Activated T-cell treated with anti-CD3 and anti-CD28 coated beads for 4 hours (primary cell): ENCODE measurements around the gene STX12.
"Not testable (repeated sequence)": the region's sequence is repeated elsewhere in the genome, so short reads cannot be mapped to it uniquely, and the experiment has no call there.

Source experiments
- DNase-seq: peaks from one replicate; pipeline ENCODE4 v3.0.0-alpha.2; 2020

The STX12 gene

DNA sequence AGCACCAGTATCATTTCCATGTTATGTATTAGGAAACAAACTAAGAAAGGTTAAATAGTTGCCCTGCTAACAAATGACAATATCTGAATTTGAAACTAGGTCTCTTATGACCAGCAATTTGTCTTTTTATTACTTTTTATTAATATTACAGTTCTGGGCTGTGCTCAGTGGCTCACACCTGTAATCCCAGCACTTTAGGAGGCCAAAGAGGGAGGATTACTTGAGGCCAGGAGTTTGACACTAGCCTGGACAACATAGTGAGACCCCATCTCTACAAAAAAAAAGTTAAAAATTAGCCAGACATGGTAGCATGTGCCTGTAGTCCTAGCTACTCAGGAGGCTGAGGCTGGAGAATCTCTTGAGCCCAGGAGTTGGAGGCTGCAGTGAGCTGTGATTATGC, 3.3 kb downstream of the STX12 start:
- DNase-seq: not testable (repeated sequence)

DNA sequence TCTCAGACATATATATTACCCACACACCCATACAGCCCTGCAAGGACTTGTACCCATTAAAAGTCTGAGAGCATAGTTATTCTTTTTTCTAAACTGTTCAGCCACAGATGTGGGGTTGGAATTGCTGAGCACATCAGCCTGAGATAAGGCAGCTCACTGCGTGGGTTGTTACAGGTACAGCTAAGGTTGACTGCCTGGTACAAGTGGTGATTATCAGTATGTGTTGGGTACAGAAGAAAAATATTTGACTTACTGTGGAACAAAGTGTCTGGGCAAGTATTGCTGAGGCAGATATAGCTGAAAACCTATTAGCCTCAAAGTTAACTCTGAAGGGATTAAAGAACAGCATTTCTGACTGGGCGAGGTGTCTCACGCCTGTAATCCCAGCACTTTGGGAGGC, 5.0 kb downstream of the STX12 start:
- no peak for DNase-seq

DNA sequence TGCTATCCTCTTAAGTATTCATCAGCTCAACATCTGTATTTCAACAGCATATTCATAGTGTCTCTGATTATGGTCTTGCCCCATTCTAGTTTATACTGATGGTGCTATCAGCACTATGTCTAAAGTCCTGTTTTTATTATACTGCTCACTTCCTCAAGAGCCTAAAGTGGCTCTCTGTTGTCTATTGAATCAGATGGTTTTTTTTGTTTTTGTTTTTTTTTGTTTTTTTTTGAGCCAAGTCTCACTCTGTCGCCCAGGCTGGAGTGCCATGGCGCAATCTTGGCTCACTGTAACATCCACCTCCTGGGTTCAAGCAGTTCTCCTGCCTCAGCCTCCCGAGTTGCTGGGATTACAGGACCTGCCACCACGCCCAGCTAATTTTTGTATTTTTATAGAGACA, 6.1 kb downstream of the STX12 start:
- DNase-seq: no peak

DNA sequence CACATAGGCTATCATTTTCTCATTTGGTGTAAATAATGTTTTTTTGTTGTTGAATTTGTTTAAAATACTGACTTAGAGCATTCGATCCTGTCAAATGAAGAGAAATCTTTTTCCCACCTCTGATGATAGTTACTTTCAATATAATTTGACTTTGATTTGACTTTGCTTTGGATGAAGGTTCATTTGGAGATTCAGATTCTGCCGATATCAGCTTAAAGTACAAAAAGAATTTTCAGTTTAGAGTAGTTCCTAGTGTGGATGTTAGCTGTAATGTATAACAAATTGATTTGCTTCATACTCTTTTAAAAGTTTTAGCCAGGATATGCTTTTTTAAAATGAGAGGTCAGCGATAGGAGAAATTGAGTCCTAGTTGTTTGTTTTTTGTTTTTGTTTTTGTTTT, 9.9 kb downstream of the STX12 start:
- DNase-seq: no peak

DNA sequence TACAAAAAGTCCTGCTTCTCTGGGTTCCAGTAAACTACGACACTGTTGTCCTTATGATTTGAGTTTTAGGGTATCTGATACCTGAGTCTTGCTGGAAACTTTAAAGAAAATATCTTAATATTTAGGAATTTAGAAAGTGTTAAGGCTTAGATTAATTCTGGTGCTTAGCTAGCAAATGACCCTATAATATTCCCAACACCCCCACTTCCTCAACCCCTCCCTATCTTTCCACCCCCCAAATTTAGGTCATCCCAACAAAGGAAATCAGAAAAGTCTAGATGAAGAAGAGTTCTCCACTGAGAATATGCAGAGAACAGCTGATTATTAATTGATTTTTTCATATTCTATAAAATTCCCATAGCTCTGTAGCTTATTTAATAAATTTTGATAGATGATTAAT, 11.7 kb downstream of the STX12 start:
- DNase-seq: no peak

DNA sequence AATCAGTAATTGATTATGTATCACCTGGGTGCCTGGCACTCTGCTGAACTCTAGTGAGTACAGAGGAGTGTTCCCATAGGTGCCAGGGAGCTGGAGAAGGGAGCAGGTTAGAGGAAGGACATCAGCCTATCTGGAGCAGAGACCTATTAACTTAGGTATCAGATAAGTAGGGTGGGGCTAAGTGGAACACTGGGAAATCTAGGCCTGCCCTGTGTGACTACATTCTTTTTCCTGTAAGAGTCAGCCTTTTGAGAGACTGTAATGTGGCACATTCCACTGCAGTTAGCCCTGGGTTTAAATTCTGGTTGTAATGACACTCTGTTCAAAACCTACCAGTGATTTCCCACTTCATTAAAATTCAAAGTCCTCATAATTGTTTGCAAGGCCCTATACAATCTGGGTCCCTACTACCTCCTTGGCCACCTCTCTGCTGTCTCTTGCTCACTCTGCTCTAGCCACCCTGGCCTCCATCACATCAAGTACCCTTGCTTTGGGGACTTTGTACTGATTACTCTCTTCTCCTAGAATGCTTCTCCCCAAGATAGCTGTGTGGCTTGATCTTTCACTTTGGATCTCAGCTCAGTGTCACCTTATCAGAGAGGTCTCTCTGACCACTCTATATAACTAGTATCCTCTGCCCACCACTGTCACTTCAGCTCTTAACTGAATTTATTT, 12.9 kb downstream of the STX12 start:
- DNase-seq: no peak

DNA sequence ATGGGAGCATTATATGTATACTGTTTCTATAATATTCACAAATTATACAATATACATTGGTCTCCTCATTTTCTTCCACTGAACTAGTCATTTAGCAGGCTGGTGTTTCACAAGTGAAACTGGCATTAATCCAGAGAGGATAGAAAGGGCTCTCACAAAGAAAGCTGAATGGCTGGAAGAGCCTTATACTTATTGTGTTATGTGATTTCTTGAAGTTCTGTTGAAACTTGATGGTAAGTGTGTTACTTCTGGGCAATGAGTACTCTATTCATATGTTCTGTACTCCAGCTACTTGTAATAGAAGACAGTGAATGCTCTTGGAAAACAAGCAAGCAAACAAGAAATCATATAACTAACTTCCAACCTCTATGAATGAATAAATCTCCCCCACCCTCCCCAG, 14.9 kb downstream of the STX12 start:
- DNase-seq: no peak

DNA sequence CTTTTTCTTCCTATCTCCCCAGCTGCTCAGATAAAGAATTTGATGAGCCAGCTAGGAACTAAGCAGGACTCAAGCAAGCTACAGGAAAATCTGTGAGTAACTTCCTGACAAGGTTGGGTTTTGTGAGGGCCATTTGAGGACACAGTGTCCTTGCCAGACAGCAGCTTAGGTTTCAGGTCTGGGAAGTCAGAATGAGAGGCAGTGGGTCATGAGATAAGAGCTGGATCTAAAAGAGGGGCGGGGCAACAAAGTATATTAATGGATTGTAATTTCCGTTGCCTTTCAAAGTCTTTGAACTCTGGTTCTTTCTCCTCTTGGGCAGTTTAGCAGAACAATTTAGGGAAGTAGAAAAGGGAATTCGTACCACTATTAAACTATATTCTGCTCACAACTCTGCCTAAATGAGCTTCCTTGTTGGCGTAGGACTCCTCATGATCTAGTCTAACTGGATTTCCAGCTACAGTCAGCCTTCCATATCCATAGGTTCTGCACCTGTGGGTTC, 16.6 kb downstream of the STX12 start:
- no peak for DNase-seq

DNA sequence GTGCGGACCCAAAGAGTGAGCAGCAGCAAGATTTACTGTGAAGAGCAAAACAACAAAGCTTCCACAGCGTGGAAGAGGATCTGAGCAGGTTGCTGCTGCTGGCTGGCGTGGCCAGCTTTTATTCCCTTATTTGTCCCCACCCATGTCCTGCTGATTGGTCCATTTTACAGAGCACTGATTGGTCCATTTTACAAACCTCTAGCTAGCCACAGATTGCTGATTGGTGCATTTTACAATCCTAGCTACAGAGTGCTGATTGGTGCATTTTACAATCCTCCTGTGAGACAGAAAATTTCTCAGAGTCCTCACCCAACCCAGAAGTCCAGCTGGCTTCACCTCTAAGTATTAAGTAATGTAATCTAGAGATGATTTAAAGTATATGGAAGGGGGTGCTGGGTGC, 17.3 kb downstream of the STX12 start:
- not testable (repeated sequence) for DNase-seq

DNA sequence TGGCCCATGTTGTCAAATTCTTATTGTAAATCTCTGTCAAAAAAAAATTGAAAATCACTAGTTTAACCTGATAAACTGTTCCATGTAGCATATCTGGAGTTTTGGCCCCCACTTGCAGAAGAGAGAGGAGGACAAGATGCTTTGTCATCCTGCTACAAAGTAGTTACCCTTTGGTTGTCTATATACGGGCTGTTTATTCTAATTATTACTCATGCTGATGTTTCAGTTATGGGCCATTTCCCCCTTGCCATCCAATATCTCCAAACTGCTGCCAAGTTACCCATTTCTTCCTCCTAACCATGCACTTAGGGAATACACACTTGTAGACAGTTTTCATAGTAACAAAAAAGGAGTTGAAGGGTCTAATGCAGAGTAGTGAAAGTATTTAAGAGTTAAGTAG, 22.6 kb downstream of the STX12 start:
- no peak for DNase-seq

DNA sequence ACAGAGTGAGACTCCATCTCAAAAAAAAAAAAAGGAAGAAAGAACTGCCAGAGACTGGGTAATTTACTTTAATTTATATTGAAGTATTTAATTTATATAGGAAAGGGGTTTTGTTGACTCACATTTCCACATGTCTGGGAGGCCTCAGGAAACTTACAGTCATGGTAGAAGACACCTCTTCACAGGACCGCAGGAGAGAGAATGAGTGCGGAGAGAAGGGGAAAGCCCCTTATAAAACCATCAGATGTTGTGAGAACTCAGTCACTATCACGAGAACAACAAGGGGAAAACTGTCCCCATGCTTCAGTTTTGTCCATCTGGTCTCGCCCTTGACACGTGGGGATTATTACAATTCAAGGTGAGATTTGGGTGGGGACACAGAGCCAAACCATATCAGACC, 31.8 kb downstream of the STX12 start:
- no peak for DNase-seq

DNA sequence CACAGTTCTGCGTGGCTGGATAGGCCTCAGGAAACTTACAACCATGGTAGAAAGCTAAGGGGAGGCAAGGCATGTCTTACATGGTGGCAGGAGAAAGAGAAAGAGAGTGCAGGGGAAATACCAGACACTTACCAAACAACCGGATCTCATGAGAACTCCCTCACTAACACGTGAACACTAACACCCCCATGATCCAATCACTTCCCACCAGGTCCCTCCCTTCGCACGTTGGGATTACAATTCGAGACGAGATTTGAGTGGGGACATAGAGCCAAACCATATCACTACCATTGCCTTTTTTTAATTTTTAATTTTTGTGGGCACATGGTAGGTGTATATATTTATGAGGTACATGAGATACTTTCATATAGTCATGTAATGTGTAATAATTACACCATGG, 33.7 kb downstream of the STX12 start:
- DNase-seq: no peak

DNA sequence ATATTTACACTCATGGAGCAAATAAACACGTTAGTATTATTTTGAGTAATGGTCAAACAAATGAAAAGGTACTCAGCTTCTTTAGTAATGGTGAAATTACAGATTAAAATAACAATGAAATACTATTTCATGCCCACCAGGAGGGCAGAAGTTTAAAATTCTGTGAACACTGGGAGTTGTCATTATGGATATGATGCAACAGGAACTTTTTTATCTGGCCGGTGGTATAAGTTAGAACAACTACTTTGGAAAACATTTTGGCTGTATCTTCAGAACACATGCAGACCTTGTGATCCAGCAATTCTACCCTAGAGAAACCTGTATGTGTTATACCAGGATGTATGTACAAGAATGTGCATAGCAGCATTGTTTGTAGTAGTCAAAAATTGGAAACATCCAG, 34.4 kb downstream of the STX12 start:
- DNase-seq: no peak

DNA sequence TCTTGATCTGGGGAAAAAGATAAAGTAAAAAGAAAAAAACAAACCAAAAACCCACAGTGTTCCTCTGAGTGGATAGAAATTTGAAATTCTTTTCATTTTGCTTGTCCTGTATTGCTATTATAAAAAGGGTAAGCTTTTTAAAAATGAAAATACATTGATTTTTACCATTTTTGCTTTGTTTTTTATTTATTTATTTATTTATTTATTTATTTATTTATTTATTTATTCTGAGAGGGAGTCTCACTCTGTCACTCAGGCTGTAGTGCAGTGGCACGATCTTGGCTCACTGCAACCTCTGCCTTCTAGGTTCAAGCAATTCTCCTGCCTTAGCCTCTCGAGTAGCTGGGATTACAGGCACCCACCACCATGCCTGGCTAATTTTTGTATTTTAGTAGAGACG, 35.1 kb downstream of the STX12 start:
- not testable (repeated sequence) for DNase-seq

DNA sequence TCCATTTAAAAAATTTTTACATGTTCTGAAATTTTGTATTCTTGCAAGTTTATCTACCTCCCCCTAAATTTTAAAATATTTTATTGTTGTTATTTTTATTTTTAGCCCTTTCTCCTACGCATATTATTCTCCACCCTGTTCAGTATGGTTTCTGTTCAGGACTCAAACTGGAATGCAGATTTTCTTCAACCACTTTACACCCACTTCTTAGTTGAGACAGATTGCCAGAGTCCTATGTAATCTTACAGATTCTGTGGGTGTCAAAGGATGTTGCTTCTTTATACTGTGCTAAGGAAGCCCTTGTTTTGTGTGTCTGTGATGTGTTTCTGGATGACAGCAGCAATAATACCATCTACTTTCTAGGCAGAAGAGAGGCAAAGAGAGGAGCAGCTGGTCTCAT, 36.9 kb downstream of the STX12 start:
- DNase-seq: no peak

DNA sequence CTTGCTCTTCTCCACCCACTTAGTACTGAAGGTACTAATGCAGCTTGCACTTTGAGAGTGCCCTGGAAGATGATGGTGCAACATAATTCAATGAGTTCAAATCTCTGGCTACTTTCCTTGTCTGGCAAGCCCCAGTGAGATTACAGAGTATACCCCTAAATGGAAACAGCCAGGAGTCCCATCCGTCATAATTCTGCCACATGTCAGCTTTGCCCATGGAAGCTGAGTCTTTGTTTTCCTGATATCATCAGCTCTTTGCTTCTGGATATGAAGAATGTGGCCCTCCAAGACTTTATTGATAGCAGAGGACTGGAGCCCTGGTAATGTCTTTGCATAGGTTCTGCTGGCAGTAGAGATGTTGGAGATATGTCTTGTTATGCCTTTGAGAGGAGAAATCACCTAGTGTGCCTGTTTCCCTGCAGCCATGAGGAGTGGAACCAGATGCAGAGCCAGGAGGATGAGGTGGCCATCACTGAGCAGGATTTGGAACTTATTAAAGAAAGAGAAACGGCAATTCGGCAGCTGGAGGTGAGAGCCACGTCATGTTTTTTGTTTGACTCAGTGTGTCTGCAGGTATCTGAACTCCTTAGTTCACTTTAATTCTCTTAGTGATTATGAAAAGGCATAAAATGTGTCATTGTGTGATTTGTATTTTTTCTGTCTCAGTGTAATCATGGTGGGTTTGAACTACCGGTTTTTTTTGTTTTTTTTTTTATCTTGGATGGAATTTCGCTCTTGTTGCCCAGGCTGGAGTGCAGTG, 38.9 kb downstream of the STX12 start:
- DNase-seq: no peak

DNA sequence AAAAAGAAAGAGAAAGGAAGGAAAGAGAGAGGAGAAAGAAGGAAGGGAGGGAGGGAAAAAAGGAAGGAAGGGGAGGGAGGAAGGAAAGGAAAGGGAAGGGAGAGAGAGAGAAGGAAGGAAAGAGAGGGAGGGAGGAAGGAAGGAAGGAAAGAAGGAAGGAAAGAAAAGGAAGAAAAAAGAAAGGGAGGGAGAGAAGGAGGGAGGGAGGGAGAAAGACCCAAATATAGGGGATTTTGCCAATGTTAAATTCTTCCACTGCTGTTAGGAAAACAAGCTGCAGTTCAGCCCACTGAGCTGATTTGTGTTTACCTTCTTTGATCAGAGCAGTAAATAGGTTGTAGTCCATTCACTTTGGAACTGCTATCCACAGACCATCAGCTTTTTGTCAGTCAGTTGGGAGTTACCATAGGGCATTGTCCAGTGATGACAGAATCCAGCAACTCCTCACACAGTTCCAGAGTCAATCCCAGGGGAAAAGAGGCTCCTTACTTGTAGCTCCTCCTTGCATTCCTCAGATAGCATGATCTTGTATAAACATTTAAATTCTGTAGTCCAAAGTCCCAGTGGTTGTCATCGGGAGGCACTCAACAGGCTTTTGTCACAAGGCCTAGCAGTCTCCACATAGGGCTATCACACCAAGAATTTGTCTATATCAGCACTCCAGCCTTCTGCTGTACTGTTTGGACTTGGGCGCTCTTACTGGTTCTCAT, 44.1 kb downstream of the STX12 start:
- no peak for DNase-seq

DNA sequence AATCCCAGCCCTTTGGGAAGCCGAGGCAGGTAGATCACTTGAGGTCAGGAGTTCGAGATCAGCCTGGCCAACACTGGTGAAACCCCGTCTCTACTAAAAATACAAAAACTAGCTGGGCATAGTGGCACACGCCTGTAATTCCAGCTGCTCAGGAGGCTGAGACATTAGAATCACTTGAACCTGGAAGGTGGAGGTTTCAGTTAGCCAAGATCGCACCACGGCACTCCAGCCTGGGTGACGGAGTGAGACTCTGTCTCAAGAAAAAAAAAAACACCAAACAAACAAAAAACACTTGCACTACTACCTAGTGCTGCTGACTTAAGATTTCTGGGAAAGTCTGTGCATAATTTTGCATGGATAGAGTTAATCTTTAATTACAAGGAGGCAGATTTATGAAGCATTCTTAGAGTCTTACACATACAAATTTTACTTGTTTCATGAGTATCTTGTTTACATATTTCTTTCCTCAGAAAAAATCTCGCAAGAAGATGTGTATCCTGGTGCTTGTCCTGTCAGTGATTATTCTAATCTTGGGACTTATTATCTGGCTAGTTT, 48.8 kb downstream of the STX12 start:
- no peak for DNase-seq

DNA sequence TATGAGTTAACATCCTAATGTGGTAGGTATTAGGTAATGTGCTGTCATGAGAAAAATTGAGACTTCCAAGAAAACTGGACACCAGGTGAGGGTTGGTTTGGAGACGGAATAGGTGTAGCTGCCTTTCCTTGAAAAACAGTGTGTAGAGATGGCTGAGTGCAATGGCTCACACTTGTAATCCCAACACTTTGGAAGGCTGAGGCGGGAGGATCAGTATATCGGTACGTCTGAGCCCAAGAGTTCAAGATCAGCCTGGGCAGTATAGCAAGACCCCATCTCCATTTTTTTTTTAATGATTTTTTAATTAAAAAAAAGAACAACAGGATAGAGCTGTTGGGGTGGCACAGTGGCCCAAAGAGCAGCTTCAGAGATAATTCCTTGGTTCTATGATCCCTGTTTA, 50.8 kb downstream of the STX12 start:
- DNase-seq: no peak

DNA sequence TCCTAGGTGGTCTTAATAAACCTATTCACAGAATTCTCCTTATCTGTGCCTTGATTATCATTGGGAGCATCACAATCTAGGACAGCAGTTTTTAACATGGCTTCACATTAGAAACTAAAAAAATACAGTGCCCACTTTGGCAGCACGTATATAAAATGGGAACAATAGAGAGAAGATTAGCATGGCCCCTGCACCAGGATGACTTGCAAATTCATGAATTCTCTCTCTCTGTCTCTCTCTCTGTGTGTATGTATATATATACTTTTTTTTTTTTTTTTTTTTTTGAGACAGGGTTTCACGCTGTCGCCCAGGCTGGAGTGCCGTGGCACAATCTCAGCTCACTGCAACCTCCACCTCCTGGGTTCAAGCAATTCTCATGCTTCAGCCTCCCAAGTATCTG, 51.4 kb downstream of the STX12 start:
- no peak for DNase-seq

DNA sequence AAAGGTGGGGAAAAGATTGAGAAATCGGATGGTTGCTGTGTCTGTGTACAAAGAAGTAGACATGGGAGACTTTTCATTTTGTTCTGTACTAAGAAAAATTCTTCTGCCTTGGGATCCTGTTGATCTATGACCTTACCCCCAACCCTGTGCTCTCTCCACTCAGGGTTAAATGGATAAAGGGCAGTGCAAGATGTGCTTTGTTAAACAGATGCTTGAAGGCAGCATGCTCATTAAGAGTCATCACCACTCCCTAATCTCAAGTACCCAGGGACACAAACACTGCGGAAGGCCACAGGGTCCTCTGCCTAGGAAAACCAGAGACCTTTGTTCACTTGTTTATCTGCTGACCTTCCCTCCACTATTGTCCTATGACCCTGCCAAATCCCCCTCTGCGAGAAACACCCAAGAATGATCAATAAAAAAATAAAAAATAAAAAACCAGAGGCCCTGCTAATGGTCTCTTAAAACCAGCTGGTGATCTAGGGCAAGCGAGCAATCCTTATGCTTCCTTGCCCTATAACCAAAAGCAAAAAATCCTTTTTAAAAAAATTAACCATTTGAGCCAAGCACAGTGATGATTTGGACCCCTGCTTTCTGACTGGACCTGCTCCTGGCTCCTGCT, 56.4 kb downstream of the STX12 start:
- not testable (repeated sequence) for DNase-seq

DNA sequence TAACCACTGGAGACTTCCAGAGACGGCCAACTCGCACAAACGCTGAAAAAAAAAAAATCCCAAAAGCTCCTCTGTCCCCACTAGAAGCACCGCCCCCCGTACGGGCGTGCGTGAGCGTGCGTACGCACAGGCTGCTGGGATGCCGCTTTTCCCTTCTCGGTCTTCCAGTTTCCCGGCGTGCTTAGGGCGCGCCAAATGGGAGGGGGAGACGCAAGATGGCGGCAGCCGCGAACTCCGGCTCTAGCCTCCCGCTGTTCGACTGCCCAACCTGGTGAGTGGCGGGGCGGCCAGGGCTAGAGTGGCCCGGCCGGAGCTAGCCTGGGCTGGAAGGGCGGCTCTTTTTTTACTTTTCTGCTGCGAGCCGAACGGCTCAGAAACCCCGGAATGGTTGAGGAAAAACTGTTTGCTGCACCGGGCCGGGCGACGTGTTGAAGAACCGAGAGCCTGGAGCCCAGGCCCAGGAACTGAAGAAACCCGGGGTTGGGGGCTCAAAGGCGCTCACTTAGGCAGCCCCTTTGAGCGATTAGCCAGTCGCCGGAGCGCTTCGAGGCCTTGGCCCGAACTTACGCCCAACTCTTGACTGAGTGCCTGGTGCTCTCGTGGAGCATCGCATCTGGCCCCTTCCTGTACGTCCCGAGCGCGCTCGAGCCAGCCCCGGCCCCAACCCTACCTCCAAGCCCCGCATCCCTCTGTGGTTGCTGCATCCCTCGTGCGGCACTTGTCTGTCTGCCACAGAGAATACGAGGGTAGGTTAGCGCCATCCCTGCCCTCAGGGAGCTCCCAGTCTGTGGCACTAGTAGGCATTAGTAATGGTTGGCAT, 57.8 kb downstream of the STX12 start, which contains the start of gene PPP1R8:
Gene PPP1R8 (plus strand): TSS at position 162 of the 820 bp plus-strand sequence. CDS start 54 bp downstream, at position 216.
- peak; percentile 84 for DNase-seq
